ENCODE data around the gene MAJIN. TPM values are rescaled to one million over a fixed set of nuclear protein-coding genes. Genes with fewer than 3 reads are reported as not detected.

Gene MAJIN
- total and polyA plus RNA-seq, 2 experiments from 2014 or later: not detected

DNA sequence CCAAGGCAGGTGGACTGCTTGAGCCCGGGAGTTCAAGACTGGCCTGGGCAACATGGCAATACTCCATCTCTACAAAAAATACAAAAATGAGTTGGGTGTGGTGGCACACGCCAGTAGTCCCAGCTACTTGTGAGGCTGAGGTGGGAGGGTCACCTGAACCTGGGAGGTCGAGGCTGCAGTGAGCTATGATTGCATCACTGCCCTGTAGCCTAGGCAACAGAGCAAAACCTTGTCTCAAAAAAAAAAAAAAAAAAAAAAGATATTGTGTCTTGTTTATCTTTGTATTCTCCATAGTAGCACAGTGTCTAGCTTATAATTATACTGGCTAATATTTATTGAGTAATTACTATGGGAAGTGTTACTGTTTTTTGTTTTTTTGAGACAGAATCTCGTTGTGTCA lies 20.4 kb downstream of the MAJIN start:
- Histone ChIP-seq H3K9me3 (ENCODE audit: low read depth) (no peaks in the 10 kb centered on the region), H3K79me2 (ENCODE audit: insufficient read depth) (no peaks in the 10 kb centered on the region), H4K20me1 (ENCODE audit: insufficient read depth) (no peaks in the 10 kb centered on the region), H3K4me3 (no peak overlapping the region), H3K9ac (no peak overlapping the region), H3K36me3 (ENCODE audit: low read depth) (no peaks in the 10 kb centered on the region), H2AFZ (no peak overlapping the region), H3K27me3 (replicated peaks; ENCODE audit: insufficient read depth) (peaks cover 18% of the 10 kb centered on the region; the same call in 1 of the 2 replicates), H3K27ac (no peak overlapping the region), H3K9me2 (ENCODE audit: insufficient read depth) (no peaks in the 10 kb centered on the region), H3K4me1 (ENCODE audit: insufficient read depth) (no peaks in the 10 kb centered on the region), H3K4me2 (ENCODE audit: unreplicated experiment) (no peak overlapping the region), H3F3A (ENCODE audit: insufficient read depth) (no peaks in the 10 kb centered on the region)
- no peak for TF ChIP-seq EZH2 (IDR thresholded peaks at IDR 0.05; ENCODE audit: insufficient read depth, poor library complexity, severe bottlenecking)
- no peak for TF ChIP-seq EZH2phosphoT487 (IDR thresholded peaks at IDR 0.05; ENCODE audit: insufficient read depth, low read depth)
- no peak for DNase-seq
- 28 to 40% methylated on average over 4 of the region's 4 CpGs for WGBS, 2 experiments (ENCODE audit: low coverage in 1 of 2, low lambda C conversion rate in 2 of 2, missing lambda C conversion rate in 2 of 2)
- in situ Hi-C loops (cut with MboI): no loop called here

DNA sequence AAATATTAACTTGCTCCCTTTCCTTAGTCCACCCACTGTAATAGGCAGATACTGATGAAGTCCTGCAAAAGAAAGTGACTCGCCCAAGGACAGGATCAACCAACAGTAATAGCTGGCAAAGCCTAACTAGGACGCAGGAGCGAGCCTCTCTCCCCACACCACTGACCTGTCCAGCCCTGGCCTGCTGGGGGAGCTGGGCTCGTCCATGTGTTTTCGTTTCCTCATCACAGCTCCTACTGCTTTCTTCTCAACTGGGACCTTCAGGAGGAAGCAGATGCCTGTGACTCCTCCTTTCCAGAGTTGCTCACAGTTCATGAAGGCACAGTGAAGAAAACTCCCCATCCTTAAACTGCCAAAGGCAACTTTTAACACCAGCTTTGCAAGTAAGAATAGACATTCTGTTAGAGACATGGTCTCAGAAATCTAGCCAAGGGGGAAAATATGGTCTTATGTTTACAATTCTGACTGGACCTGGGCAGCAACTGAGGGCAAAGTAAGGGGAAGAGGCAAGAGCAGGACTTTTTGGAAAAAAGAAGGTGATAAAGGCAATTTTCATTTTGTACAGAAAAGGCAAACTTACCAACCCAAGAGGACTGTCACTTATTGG lies 24.6 kb downstream of the MAJIN start:
- Histone ChIP-seq H3K27ac (no peak overlapping the region), H3K9ac (no peak overlapping the region), H3K4me1 (ENCODE audit: insufficient read depth) (no peaks in the 10 kb centered on the region), H3K4me3 (no peak overlapping the region), H2AFZ (no peak overlapping the region), H4K20me1 (ENCODE audit: insufficient read depth) (no peaks in the 10 kb centered on the region), H3K79me2 (ENCODE audit: insufficient read depth) (no peaks in the 10 kb centered on the region), H3K27me3 (replicated peaks; ENCODE audit: insufficient read depth) (peaks cover 7% of the 10 kb centered on the region; the same call in 1 of the 2 replicates), H3F3A (ENCODE audit: insufficient read depth) (no peaks in the 10 kb centered on the region), H3K9me2 (ENCODE audit: insufficient read depth) (no peaks in the 10 kb centered on the region), H3K36me3 (ENCODE audit: low read depth) (no peaks in the 10 kb centered on the region), H3K9me3 (ENCODE audit: low read depth) (no peaks in the 10 kb centered on the region), H3K4me2 (ENCODE audit: unreplicated experiment) (no peak overlapping the region)
- WGBS, 2 experiments (ENCODE audit: low coverage in 1 of 2, low lambda C conversion rate in 2 of 2, missing lambda C conversion rate in 2 of 2): 53 to 56% methylated on average over 5 of the region's 5 CpGs
- in situ Hi-C loops (cut with MboI): no loop called here
- no peak for DNase-seq
- TF ChIP-seq EZH2phosphoT487 (IDR thresholded peaks at IDR 0.05; ENCODE audit: insufficient read depth, low read depth) (no peak), EZH2 (IDR thresholded peaks at IDR 0.05; ENCODE audit: insufficient read depth, poor library complexity, severe bottlenecking) (no peak)

DNA sequence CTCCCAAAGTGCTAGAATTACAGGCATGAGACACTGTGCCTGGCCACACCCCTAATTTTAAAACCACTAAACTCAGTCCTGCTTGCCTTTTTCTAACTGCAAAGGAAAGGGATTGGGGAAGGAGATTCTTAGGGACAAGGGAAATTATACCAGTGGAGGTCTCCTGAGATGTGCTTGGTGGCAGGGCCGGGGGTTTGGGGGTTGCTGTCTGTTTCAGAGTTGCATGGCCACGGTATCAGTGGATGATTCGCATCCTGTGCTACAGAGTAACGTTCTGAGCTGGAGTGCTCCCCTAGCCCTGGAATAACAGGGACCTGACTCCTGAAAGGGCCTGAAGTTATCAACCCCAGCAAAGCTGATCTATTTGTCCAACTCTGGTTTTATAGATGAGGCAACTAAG lies 35.4 kb downstream of the MAJIN start:
- TF ChIP-seq EZH2 (IDR thresholded peaks at IDR 0.05; ENCODE audit: insufficient read depth, poor library complexity, severe bottlenecking) (no peak), EZH2phosphoT487 (IDR thresholded peaks at IDR 0.05; ENCODE audit: insufficient read depth, low read depth) (no peak)
- WGBS, 2 experiments (ENCODE audit: low coverage in 1 of 2, low lambda C conversion rate in 2 of 2, missing lambda C conversion rate in 2 of 2): 55 to 63% methylated on average over 4 of the region's 4 CpGs
- no peak overlapping the region for H3K4me3 ChIP-seq
- no peaks in the 10 kb centered on the region for H3F3A ChIP-seq (ENCODE audit: insufficient read depth)
- no peaks in the 10 kb centered on the region for H3K27me3 ChIP-seq (replicated peaks; ENCODE audit: insufficient read depth)
- no peaks in the 10 kb centered on the region for H3K4me1 ChIP-seq (ENCODE audit: insufficient read depth)
- no peaks in the 10 kb centered on the region for H3K79me2 ChIP-seq (ENCODE audit: insufficient read depth)
- in situ Hi-C loops (cut with MboI): no loop called here
- H3K4me2 ChIP-seq (ENCODE audit: unreplicated experiment): no peak overlapping the region
- no peaks in the 10 kb centered on the region for H3K9me3 ChIP-seq (ENCODE audit: low read depth)
- DNase-seq: no peak
- H3K9ac ChIP-seq: no peak overlapping the region
- H3K9me2 ChIP-seq (ENCODE audit: insufficient read depth): no peaks in the 10 kb centered on the region
- peaks cover 8% of the 10 kb centered on the region; the same call in 1 of the 2 replicates for H3K36me3 ChIP-seq (ENCODE audit: low read depth)
- H2AFZ ChIP-seq: no peak overlapping the region
- no peak overlapping the region for H3K27ac ChIP-seq
- H4K20me1 ChIP-seq (ENCODE audit: insufficient read depth): no peaks in the 10 kb centered on the region

DNA sequence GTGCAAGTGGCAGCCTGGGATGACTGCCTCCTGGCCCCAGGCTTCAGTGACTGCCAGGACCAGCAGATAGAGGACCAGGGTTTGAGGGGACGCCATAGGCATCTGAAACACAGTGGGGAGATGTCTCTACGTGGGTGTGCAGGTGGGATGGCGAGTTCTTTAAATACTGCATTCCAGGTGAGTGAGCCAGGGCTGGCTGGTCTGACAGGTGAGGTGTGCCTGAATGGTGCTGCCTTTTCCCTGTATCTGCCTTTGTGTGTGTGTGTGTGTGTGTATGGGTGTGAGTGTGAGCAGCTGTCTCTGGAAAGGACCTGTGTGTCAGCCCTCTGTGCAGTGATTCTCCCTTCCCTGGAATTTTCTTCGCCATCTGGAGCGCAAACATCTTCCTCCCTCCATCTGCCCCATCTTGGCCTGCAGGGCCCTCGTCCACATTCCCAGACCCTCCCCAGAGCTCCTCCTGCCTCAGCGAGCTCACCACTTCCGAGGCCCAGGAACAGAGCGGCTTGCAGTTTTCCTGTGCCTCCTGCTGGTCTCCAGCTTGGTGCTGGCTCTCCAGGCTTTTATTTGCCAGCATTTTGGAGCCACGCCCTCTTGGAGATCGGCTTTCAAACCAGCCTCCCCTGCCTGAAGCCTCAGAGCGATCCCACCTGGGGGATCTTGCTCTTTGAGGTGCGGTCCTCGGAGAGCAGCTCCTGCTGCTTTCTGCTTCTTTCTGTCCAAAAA lies 36.4 kb downstream of the MAJIN start, which contains the start of gene GPHA2:
Gene GPHA2, minus strand, starts transcription at position 535 of the 723 bp plus-strand sequence. Its CDS starts 433 bp downstream, at position 102.
- no peaks in the 10 kb centered on the region for H3K79me2 ChIP-seq (ENCODE audit: insufficient read depth)
- H3F3A ChIP-seq (ENCODE audit: insufficient read depth): no peaks in the 10 kb centered on the region
- no peaks in the 10 kb centered on the region for H3K27me3 ChIP-seq (replicated peaks; ENCODE audit: insufficient read depth)
- H2AFZ ChIP-seq: no peak within 1 kb of the TSS
- no peak within 1 kb of the TSS for H3K4me3 ChIP-seq
- H3K27ac ChIP-seq: no peak within 1 kb of the TSS
- 62 to 63% methylated on average over 14 of the region's 14 CpGs for whole genome bisulfite sequencing, 2 experiments (ENCODE audit: low coverage in 1 of 2, low lambda C conversion rate in 2 of 2, missing lambda C conversion rate in 2 of 2)
- no peaks in the 10 kb centered on the region for H4K20me1 ChIP-seq (ENCODE audit: insufficient read depth)
- in situ Hi-C loops (cut with MboI): no loop called here
- H3K4me1 ChIP-seq (ENCODE audit: insufficient read depth): no peaks in the 10 kb centered on the region
- DNase-seq: peak; percentile 20
- no peaks in the 10 kb centered on the region for H3K9me3 ChIP-seq (ENCODE audit: low read depth)
- no peaks in the 10 kb centered on the region for H3K9me2 ChIP-seq (ENCODE audit: insufficient read depth)
- TF ChIP-seq EZH2 (IDR thresholded peaks at IDR 0.05; ENCODE audit: insufficient read depth, poor library complexity, severe bottlenecking) (no peak), EZH2phosphoT487 (IDR thresholded peaks at IDR 0.05; ENCODE audit: insufficient read depth, low read depth) (no peak)
- H3K9ac ChIP-seq: no peak within 1 kb of the TSS
- H3K36me3 ChIP-seq (ENCODE audit: low read depth): peaks cover 16% of the 10 kb centered on the region; the same call in 1 of the 2 replicates
- H3K4me2 ChIP-seq (ENCODE audit: unreplicated experiment): no peak within 1 kb of the TSS
